CD4-positive, CD25-positive, alpha-beta regulatory T cell (primary cell): ENCODE results near the gene SLC4A5. TPM values are rescaled to one million over a fixed set of nuclear protein-coding genes. Genes with fewer than 3 reads are reported as not detected.

Experiments used
- ATAC-seq, 2 donors: fragments of 150-1000 bp; cut with Tn5 transposase; one replicate each; pipeline ENCODE4 v1.10.0; 2021; ENCODE audit warnings: low read depth in 2 of 2, moderate number of reproducible peaks in 2 of 2, moderate library complexity in 1 of 2
- DNase-seq, 3 donors: peaks; one replicate each; pipeline versions ENCODE4 v3.0.0 to v3.0.0-alpha.2; 2012 to 2022; ENCODE audit warnings: mixed read lengths in 1 of 3
- H3K27ac ChIP-seq: one replicate; pipeline ENCODE4 v1.7.0; 2013; ENCODE audit warnings: mild to moderate bottlenecking, low read length; ENCODE audit not compliant: insufficient read depth, poor library complexity, severe bottlenecking
- H3K27me3 ChIP-seq: one replicate; pipeline ENCODE4 v1.7.0; 2013; ENCODE audit warnings: low read length; ENCODE audit not compliant: control insufficient read depth, insufficient read depth
- H3K36me3 ChIP-seq: one replicate; pipeline ENCODE4 v1.7.0; 2013; ENCODE audit warnings: mild to moderate bottlenecking, low read length, moderate library complexity; ENCODE audit not compliant: control insufficient read depth, insufficient read depth
- H3K4me1 ChIP-seq: 2 replicates; pipeline ENCODE4 v1.7.0; 2013; ENCODE audit warnings: mild to moderate bottlenecking, low read length; ENCODE audit not compliant: insufficient read depth, control insufficient read depth, poor library complexity, severe bottlenecking
- H3K4me3 ChIP-seq: one replicate; pipeline ENCODE4 v1.7.0; 2013; ENCODE audit warnings: low read depth, mild to moderate bottlenecking, low read length, moderate library complexity
- H3K9me3 ChIP-seq, 2 experiments: 1 replicate in 1 of 2; 2 replicates in 1 of 2; pipeline ENCODE4 v1.7.0; 2013; ENCODE audit warnings: low read length in 2 of 2, mild to moderate bottlenecking in 1 of 2, moderate library complexity in 1 of 2; ENCODE audit not compliant: control insufficient read depth in 2 of 2
- H3K27ac Mint-ChIP-seq, 3 donors: one replicate each; pipeline ENCODE4 v1.8.0; 2020 to 2022; ENCODE audit warnings: mild to moderate bottlenecking in 3 of 3, mixed read lengths in 3 of 3, moderate library complexity in 2 of 3
- H3K27me3 Mint-ChIP-seq: one replicate; pipeline ENCODE4 v1.8.0; 2022; ENCODE audit warnings: mild to moderate bottlenecking, mixed read lengths
- H3K36me3 Mint-ChIP-seq: one replicate; pipeline ENCODE4 v1.8.0; 2020; ENCODE audit warnings: mixed read lengths
- H3K4me1 Mint-ChIP-seq, 4 donors: one replicate each; pipeline ENCODE4 v1.8.0; 2020 to 2022; ENCODE audit warnings: mixed read lengths in 4 of 4, mild to moderate bottlenecking in 1 of 4
- H3K4me3 Mint-ChIP-seq, 4 donors: one replicate each; pipeline ENCODE4 v1.8.0; 2020 to 2022; ENCODE audit warnings: mild to moderate bottlenecking in 4 of 4, mixed read lengths in 4 of 4, moderate library complexity in 3 of 4
- H3K9me3 Mint-ChIP-seq, 7 donors: one replicate each; pipeline ENCODE4 v1.8.0; 2020 to 2022; ENCODE audit warnings: mixed read lengths in 7 of 7, mild to moderate bottlenecking in 3 of 7, moderate library complexity in 2 of 7
- polyA plus RNA-seq, 4 donors: library from polyadenylated mRNA; unstranded; fragments of 300-500 nt; fragmentation: Illumina TruSeq; gene quantifications; one replicate each; pipeline ENCODE4 v1.2.3, GENCODE V29; 2021
- total RNA-seq: library from RNA; stranded (reverse); gene quantifications from one replicate; pipeline ENCODE4 v1.2.3, GENCODE V29; 2022

SLC4A5 gene
- total and polyA plus RNA-seq, 5 donors from 2014 or later, result 0.30 to 12.7 (median 0.85) TPM

- Histone ChIP-seq H3K27ac (no peak overlapping the region), H3K27me3 (no peaks in the 10 kb centered on the region), H3K4me1 (no peaks in the 10 kb centered on the region), H3K9me3 (no peaks in the 10 kb centered on the region), H3K4me3 (no peak overlapping the region), H3K36me3 (no peaks in the 10 kb centered on the region)
- H3K4me3 Mint-ChIP-seq, result no peak overlapping the region
- H3K36me3 Mint-ChIP-seq, result peaks cover 29% of the 10 kb centered on the region
- no peaks in the 10 kb centered on the region for H3K9me3 Mint-ChIP-seq
- peak overlapping the region in 1 of 3 donors; percentile 60 for H3K27ac Mint-ChIP-seq
- DNase-seq, result no peak
- H3K27me3 Mint-ChIP-seq, result no peaks in the 10 kb centered on the region
- H3K4me1 Mint-ChIP-seq, result peaks cover 0 to 4% (median 0%) of the 10 kb centered on the region in 4 donors
- ATAC-seq, result no peak
Observed at GRCh38 chr2:74252862-74253261, 90.4 kb downstream of the SLC4A5 start.

GRCh38 chr2:74252036-74252435 is 91.2 kb downstream of the SLC4A5 start:
- peaks cover 0 to 4% (median 0%) of the 10 kb centered on the region in 4 donors for H3K4me1 Mint-ChIP-seq
- ATAC-seq, result no peak
- H3K9me3 Mint-ChIP-seq, result no peaks in the 10 kb centered on the region
- Histone ChIP-seq H3K36me3 (no peaks in the 10 kb centered on the region), H3K4me3 (no peak overlapping the region), H3K27me3 (no peaks in the 10 kb centered on the region), H3K27ac (no peak overlapping the region), H3K9me3 (no peaks in the 10 kb centered on the region), H3K4me1 (no peaks in the 10 kb centered on the region)
- no peak for DNase-seq
- H3K4me3 Mint-ChIP-seq, result no peak overlapping the region
- peak overlapping the region in 2 of 3 donors; percentile 60 to 63 for H3K27ac Mint-ChIP-seq
- H3K36me3 Mint-ChIP-seq, result peaks cover 31% of the 10 kb centered on the region
- peaks cover 3% of the 10 kb centered on the region for H3K27me3 Mint-ChIP-seq

- H3K4me3 Mint-ChIP-seq, result no peak overlapping the region
- peak; percentile 37 to 78 (median 56) for DNase-seq
- no peaks in the 10 kb centered on the region for H3K9me3 ChIP-seq
- peaks cover 30% of the 10 kb centered on the region for H3K36me3 Mint-ChIP-seq
- no peak overlapping the region for H3K27ac ChIP-seq
- H3K36me3 ChIP-seq, result no peaks in the 10 kb centered on the region
- no peaks in the 10 kb centered on the region for H3K27me3 ChIP-seq
- peaks cover 5% of the 10 kb centered on the region for H3K27me3 Mint-ChIP-seq
- peak; percentile 44 to 57 for ATAC-seq
- H3K27ac Mint-ChIP-seq, result peak overlapping the region in 1 of 3 donors; percentile 48
- H3K4me1 Mint-ChIP-seq, result peaks cover 0 to 4% (median 0%) of the 10 kb centered on the region in 4 donors
- H3K9me3 Mint-ChIP-seq, result no peaks in the 10 kb centered on the region
- H3K4me3 ChIP-seq, result no peak overlapping the region
- H3K4me1 ChIP-seq, result no peaks in the 10 kb centered on the region
Observed at GRCh38 chr2:74250189-74250631, 93.0 kb downstream of the SLC4A5 start.

- Histone ChIP-seq H3K4me3 (no peak overlapping the region), H3K27me3 (no peaks in the 10 kb centered on the region), H3K9me3 (no peaks in the 10 kb centered on the region), H3K4me1 (no peaks in the 10 kb centered on the region), H3K27ac (no peak overlapping the region), H3K36me3 (no peaks in the 10 kb centered on the region)
- Mint-ChIP-seq H3K27ac (no peak overlapping the region), H3K4me1 (peaks cover 0 to 4% (median 0%) of the 10 kb centered on the region in 4 donors), H3K4me3 (no peak overlapping the region), H3K36me3 (peaks cover 30% of the 10 kb centered on the region), H3K27me3 (peaks cover 5% of the 10 kb centered on the region), H3K9me3 (no peaks in the 10 kb centered on the region)
- ATAC-seq (no peak), DNase-seq (no peak)
Observed at GRCh38 chr2:74249406-74250122, 93.7 kb downstream of the SLC4A5 start.

GRCh38 chr2:74246496-74247195 is 96.6 kb downstream of the SLC4A5 start:
- no peak overlapping the region for H3K4me3 ChIP-seq
- Mint-ChIP-seq H3K4me3 (no peak overlapping the region), H3K9me3 (no peaks in the 10 kb centered on the region), H3K27me3 (peaks cover 5% of the 10 kb centered on the region), H3K27ac (no peak overlapping the region), H3K4me1 (peaks cover 0 to 4% (median 0%) of the 10 kb centered on the region in 4 donors), H3K36me3 (peaks cover 19% of the 10 kb centered on the region)
- no peaks in the 10 kb centered on the region for H3K36me3 ChIP-seq
- DNase-seq (no peak), ATAC-seq (no peak)
- no peaks in the 10 kb centered on the region for H3K9me3 ChIP-seq
- H3K27me3 ChIP-seq, result no peaks in the 10 kb centered on the region
- no peaks in the 10 kb centered on the region for H3K4me1 ChIP-seq
- no peak overlapping the region for H3K27ac ChIP-seq

- Histone ChIP-seq H3K36me3 (no peaks in the 10 kb centered on the region), H3K4me1 (no peaks in the 10 kb centered on the region), H3K27ac (no peak overlapping the region), H3K27me3 (no peaks in the 10 kb centered on the region), H3K4me3 (no peak overlapping the region), H3K9me3 (no peaks in the 10 kb centered on the region)
- no peak for DNase-seq
- Mint-ChIP-seq H3K4me3 (no peak overlapping the region), H3K27ac (peak overlapping the region in 2 of 3 donors; percentile 12 to 20), H3K9me3 (no peaks in the 10 kb centered on the region), H3K27me3 (peaks cover 5% of the 10 kb centered on the region), H3K36me3 (peaks cover 17% of the 10 kb centered on the region), H3K4me1 (no peaks in the 10 kb centered on the region)
- no peak for ATAC-seq
Observed at GRCh38 chr2:74244286-74244685, 98.9 kb downstream of the SLC4A5 start.

- Mint-ChIP-seq H3K27ac (no peak overlapping the region), H3K4me3 (no peak overlapping the region), H3K27me3 (peaks cover 5% of the 10 kb centered on the region), H3K36me3 (peaks cover 20% of the 10 kb centered on the region), H3K4me1 (no peaks in the 10 kb centered on the region), H3K9me3 (no peaks in the 10 kb centered on the region)
- no peak for DNase-seq
- Histone ChIP-seq H3K4me3 (no peak overlapping the region), H3K4me1 (no peaks in the 10 kb centered on the region), H3K9me3 (no peaks in the 10 kb centered on the region), H3K36me3 (no peaks in the 10 kb centered on the region), H3K27ac (no peak overlapping the region), H3K27me3 (no peaks in the 10 kb centered on the region)
- no peak for ATAC-seq
Observed at GRCh38 chr2:74242354-74243071, 100.7 kb downstream of the SLC4A5 start.
